Left colon (tissue), 2 donors: ENCODE data around the gene LAMA1. TPM values are rescaled to one million over a fixed set of nuclear protein-coding genes. Genes with fewer than 3 reads are reported as not detected.
A peak's percentile ranks its signal among the peaks of the same experiment; 100 is the strongest.

Experiments used
- ATAC-seq: fragments of 200-7000 bp; cut with Tn5 transposase; one replicate; pipeline ENCODE4 v1.9.1; 2020; ENCODE audit warnings: mild to moderate bottlenecking, moderate library complexity
- DNase-seq, 2 donors: peaks; one replicate each; pipeline ENCODE4 v3.0.0-alpha.2; 2020
- intact Hi-C, 2 donors: fragments of 100-400 bp; cut with DNase I in 1 of 2; cut with micrococcal nuclease in 1 of 2; formaldehyde crosslinking; loops; one replicate each; pipeline versions ENCODE4 v1.11.2 to v1.14.0; 2022; cut with DNase I, micrococcal nuclease
- total RNA-seq, 2 donors: library from RNA; stranded (reverse); fragmentation: NEBNext Ultra II Directional; extraction: Animal tissue kit (Norgen Biotek cat#: 25700); gene quantifications; one replicate each; pipeline ENCODE4 v1.2.1, GENCODE V29; 2021
- donor health status: DM: no; HTN: no; CAD: no.
- donor health status: DM: yes; HTN: yes; CAD: no.

LAMA1 gene
- total RNA-seq, 2 donors from 2014 or later = 6.9 to 13.4 TPM

DNA sequence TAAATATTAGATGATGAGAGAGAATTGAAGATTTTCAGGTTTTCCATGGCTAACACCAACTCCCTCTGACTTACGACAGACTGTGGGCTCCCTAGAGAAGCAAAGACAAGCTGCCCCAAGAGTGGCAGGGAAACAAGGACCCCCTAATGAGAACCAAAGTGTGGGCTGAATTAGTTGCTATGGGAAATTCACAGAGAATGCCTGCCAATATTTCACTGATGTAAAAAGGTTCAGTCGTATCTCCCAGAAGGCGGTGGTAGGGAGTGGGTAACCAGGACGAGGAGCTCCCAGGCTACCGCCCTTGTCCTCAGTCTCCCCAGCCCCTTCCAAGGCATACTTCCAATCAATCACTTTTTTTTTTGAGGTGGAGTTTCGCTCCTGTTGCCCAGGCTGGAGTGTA lies 113.6 kb downstream of the LAMA1 start:
- no peak for ATAC-seq
- no peak for DNase-seq
- intact Hi-C loops = loop anchor here in 1 of 2 donors (10.0 kb wide), 1 partner anchor 79 kb away; no protein-coding TSS in a partner anchor

DNA sequence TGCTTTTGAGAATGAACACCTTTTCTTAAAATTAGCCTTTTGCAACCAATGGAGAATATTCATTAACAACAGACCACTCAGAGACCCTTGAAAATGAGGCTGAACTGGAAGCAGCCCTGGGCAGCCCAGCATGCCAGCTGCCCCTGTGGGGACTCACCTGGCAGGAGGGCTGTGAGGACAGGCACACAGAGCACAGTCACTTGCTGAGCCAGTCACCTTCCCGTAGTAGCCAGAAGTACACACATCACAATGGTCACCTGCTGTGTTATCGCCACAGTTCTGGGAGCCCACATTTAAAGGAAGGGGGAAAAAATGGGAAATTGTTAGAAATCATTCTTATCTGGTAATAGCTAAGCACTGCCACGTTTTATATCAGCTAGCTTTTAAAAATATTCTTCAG lies 115.5 kb downstream of the LAMA1 start:
- DNase-seq (no peak), ATAC-seq (no peak)
- intact Hi-C loops = loop anchor here in 1 of 2 donors (10.0 kb wide), 1 partner anchor 77 kb away; no protein-coding TSS in a partner anchor

DNA sequence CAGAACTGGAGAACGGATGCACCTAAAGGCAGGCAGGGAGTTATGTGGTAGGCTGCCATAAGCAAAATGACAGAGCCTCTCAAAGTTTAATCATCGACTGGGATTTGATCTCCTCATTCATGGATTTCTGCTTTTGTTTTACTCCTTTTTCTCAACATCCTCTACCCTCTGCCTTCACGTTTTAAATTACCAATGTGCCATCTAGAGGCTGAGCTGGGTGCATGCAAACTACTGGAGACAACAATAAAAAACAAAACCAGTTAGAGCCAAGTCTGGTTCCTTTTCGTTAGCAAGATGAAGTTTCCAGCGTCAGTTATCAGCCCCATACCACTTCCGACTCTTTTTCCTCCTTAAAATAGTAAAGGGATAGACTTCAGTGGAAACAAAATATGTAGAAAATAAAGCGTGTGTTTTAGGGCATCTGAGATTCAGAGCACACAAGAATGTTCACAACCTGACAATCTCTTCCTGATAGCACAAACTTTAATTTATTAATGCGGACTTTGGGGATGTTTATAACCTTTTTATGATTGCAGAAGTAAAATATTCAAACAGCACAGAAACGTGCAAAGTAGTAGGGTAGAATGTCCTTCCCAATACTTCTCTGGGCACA lies 117.0 kb downstream of the LAMA1 start:
- peak; percentile 90 for ATAC-seq

DNA sequence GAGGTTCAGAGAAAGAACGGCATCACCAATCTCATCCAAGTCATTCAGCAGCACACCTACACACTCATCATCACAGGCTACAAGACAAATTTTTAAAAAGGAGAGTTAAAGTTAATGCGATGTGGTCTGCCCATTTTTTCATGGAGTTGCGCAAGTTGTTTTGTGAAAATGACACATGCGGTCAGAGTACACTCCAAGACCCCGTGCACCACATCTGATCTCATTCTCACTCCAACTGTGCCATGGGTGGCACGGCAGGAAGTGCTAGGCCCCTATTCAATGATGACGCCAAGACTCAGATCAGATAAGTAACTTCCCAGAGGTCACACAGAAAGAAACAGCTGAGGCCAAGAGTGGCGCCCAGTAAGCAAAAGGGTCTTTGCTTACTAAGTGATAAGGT lies 119.8 kb downstream of the LAMA1 start:
- no peak for DNase-seq
- intact Hi-C loops = no loop called here
- no peak for ATAC-seq

More for the DNA sequence above, 117.0 kb downstream of the LAMA1 start:
- intact Hi-C loops = loop anchor here in 1 of 2 donors (10.0 kb wide), 1 partner anchor 76 kb away; no protein-coding TSS in a partner anchor
- DNase-seq = no peak

DNA sequence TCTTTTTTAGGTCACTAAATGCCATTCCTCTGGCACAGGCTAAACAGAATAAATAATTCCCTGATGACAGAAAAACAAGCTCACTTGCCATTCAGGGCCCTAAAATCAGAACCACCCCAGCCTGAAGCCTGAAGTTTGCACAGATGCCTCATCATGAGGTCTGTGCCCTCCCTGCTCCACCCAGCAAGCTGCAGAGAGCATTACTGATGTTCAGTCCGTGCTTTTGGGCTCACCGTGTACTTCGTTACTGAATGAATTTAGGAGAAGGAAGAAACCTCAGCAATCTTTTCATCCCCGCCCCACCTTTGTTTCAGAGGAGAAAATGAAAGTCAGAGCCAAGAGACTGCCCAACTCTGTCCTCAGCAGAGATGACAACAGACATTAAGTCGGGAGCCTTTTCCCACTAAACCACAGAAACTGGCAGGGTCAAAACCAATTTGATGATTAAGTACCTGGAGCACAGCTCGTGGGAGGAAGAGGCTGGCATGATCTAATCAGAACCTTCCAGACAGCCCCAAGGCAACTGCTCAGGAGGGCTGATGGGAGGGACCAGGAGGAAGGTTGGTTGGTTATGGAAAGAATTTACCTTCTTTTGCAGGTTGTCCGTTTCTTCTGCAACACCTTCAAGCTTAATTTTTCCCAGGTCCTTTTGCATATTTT lies 122.7 kb downstream of the LAMA1 start:
- intact Hi-C loops = no loop called here
- ATAC-seq (peak; percentile 21), DNase-seq (no peak)

DNA sequence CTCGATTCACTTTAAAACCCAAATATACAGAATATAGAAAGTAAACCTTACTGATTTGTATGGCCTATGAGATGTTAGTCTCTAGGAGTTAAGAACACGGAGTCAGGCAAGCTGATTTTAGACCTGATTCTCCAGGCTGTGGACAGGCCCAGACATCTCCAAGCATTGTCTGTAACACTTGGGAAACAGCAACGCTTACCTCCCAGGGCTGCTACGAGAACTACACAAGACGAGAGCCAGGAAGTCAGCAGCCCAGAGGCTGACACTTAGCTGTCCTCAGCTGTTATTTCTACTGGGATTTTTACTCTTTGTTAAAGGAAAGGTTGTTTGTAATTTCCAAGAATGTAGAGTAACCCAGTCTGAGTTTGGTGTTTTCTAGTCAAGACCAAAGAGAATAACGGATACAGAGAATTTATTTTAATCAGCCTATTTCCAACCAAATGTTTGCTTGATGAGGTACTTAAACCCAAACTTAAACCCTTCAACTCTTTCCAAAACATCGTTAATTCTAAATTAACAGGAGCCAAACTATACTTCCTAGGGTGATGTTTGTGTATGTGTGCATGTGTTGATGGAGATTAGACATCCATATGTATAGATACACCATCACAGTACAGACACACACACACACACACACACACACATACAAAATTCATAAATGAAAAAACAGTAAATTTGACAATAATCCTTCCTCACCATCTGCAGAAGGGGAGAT lies 123.4 kb downstream of the LAMA1 start:
- DNase-seq (no peak), ATAC-seq (no peak)
- intact Hi-C loops = no loop called here

DNA sequence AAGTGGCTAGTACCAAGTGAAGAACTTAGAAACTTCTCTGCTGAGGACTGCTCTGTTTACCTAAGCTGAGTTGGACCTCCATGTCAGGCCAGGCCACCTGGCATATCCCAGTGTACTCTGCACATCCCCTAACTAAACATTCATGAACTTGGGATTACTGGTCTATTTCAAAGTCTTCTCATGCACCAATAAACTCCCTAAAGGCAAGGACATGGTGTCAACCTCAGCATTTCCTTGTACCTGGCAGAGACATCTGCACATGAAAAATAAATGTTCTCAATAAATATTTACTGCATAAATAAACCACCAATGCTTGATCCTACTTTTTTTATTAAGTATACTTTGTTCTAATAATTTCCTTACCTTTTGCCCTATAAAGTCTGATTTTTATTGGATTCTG lies 124.8 kb downstream of the LAMA1 start:
- intact Hi-C loops = no loop called here
- DNase-seq = no peak
- ATAC-seq = no peak

DNA sequence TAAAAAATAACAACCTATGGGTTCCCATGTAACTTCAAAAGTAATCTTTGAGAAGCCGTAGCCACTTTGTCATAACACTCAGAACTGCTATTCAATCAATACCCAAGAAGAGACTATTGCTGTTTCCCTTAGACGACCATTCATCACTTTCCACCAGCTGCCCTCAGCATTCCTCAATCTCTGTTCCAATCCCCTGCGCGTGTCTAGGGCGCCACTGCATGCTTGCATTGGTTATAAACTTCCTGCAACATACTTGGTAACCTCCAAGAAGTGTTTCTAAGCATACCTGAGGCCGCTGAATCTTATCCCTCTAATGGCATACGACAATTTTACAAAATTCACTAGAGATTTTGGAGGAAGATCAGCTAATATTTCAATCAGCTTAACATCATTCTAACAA lies 134.2 kb downstream of the LAMA1 start:
- DNase-seq (peak in 1 of 2 donors; percentile 28), ATAC-seq (peak; percentile 74)
- intact Hi-C loops = no loop called here

DNA sequence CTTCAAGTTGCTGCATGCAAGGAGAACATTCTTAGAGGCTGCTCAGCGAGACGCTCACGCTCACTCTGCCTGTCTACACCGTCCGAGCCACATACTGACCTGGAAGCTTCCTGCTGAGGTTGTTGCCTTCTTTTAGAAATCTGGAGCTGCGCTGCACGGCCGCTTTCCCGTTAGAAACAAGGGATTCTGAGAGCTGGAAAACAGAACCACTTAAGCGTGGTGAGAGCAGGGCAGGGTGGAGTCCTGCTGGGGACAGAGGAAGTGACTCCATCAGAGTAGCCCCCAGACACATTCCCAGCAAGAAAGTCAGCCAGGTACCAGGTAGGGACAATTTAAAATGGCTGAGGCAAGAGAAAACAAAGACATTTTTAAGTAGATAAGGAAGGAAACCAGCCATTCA lies 135.2 kb downstream of the LAMA1 start:
- intact Hi-C loops = no loop called here
- no peak for DNase-seq
- ATAC-seq = no peak

DNA sequence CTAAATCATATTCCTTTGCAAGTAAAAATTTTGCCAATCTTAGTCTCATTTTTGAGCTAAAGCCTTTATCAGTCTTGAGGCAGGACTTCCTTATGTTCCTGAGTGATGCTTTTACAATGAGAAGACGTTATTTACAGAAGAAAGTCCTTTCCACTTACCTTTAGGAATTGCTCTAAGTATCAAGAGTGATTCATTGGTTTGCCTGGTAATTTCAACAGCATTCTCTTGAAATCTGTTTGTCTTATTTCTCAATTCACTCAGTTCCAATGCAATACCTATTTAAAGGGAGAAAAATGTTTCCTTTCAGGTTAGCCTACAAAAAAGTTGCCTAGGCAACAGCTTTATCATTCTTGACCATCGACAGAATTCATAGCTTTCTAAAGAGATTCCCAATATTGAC lies 137.2 kb downstream of the LAMA1 start:
- ATAC-seq (peak; percentile 51), DNase-seq (no peak)
- intact Hi-C loops = no loop called here

DNA sequence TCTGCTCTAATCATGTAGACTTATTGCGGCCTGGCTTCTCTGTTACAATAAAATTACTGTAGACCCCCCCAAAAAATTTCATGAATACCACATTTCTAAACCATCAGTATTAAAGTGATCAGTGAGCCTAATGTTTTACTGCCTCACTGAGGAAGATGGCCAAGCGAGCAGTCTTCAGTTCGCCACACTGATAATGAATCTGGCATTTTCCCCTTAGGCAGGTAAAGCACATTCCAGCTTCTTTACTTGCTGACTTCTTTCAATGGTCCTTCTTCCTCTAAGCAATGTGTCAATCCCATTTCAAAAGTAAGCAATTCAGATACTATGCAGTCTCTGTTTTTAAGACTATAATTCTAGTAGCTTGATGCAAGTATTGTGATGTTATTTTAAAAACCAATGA lies 137.6 kb downstream of the LAMA1 start:
- DNase-seq = no peak
- ATAC-seq = no peak
- intact Hi-C loops = no loop called here

DNA sequence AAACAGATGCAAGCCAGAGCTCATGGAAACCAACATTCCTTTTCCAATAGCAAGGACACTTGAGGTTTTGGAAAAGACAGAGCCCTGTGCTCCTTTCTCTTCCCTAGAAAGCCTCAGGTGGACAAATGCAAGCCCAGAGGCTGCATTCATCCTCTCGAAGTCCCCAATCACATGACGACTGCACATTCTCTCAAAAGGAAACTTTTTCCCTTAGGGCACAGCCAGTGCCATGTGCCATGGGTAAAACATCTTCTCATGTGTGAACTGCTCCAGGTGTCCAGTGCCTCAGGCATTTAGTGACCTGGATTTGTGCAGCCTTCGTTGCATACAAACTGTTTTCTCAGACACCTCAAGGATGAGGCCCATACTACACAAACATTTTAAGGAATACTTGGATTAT lies 140.7 kb downstream of the LAMA1 start:
- ATAC-seq (no peak), DNase-seq (no peak)
- intact Hi-C loops = no loop called here

DNA sequence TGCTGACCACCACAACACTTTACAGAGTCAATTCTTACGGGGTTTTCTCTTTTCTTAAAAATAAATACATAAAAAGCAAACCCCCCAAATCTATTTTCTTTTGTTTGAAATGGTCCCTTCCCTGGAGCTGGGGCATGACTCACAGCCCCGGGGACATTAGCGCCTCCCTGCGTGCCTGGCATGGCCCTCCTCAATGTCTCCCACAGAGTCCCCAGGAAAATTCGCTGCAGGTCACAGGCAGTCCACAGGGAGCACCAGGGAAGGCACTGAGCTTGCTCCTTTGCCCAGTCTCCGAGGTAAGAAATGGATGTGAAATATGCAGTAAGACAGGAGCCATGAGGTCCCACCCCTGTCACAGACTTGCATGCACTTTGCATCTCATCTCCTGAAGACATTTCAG lies 142.5 kb downstream of the LAMA1 start:
- DNase-seq (no peak), ATAC-seq (no peak)
- intact Hi-C loops = no loop called here

DNA sequence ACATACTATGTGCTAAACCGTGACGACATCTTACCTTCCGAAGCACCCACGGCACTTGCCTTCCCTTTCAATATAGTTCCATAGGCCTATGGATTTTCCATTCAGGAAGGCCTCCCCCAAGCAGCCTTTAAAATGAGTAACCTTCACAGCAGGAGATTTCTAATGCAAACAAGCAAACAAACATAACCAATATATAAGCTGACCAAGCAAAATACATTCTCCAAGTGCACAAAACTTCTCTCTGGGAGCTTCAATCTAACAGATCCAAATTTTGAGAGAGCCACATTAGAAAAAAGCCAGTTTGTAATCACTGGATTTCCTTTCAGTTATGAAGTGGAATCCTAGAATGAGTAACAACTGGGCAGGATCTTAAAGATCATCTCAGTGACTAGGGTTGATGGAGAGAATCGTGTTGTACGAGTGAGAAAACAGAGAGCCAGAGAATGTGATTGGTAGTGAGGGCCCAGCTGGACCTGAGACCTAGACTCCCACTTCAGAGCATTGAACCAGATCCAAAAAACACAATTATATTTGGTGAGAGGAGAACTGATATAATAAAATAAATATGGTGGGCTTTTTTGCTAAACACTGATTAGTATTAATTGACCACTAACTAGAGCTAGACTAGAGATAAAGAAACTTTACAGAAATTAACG lies 145.6 kb downstream of the LAMA1 start:
- no peak for DNase-seq
- ATAC-seq = no peak
- intact Hi-C loops = no loop called here

DNA sequence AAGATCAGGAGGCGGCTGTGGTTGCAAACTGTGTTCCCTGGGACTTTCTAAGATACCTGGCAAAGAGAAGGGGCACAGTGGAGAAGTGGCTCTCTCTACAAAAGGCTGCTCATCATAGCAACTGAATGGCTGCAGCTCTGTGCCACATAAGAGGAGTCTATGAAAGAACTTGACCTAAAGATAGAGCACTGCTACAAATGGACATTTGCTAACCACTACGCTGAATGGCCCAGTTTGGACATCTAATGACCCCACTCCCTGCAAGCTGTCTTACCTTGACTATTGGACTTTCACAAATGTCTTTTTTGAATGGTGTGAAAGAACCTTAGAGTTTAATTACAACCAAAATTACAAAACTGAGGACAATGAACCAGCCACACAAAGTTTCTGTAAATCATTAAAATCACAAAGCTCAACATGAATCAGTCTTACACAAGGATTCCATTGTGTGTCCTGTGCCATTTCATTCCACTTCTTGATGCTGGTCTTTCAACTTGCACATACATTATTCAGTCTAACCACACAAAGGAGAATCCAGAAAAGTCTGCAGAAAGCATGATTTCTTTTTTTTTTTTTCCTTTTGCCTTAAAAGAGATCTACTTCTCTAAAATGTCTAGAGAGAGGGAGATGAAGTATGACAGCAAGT lies 154.0 kb downstream of the LAMA1 start:
- no peak for DNase-seq
- intact Hi-C loops = no loop called here
- ATAC-seq = no peak

DNA sequence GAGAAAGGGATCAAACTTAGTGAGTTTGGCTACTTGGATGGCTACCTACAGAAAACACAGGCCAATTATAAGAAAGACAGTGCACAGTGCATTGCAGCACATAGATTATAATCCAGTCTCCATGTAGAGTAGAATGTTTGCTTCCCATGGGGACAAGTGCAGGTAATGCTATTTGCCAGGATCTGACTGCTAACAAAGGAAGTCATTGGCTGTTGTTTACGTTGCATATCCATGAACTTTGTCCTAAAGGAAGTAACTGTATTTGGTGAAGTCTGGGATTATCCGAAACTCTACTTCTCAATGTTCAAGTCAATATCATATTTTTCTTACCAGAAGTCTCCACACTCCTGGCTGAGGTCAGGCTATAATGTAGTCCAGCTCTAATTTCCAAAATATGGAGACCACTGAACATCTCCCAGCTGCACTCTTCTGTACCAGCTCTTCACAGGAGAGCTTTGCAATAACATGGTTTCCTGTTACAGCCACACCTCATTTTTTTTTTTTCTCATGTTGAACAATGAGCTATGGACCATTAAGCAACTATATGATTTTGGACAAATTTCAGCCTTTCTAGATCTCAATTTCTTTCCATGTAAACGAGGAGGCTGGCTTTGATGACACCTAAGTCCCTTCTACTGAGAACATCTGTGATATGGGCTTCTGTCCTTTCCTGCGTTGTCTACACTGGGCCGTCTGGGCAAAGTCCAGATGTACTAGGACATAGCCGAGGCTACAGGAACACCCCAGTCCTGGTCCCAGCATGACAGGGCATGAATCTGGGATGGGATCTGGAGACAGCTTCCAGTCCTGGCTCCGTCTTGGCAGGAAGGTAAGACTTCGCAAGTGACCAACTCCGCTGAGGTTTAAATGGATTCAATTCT lies 154.8 kb downstream of the LAMA1 start:
- ATAC-seq (peak; percentile 88), DNase-seq (no peak)
- intact Hi-C loops = no loop called here

DNA sequence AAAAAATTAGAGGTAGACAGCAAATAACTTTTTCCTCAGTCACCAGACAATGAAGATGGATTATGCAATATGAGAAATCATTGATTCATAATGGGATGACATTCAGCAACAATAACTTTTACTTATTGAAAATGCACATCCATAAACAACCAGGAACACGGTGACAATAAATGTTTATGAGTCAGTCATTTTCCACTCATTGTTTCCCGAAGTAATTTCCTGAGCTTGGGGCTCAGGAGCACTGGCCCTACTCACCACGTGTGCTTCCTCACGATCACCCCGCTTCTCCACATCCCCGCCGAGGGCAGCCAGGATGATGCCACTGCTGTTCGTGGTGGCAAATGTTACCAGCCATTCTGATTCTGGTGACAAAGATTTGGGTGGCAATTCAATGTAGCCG lies 156.3 kb downstream of the LAMA1 start:
- DNase-seq (no peak), ATAC-seq (peak; percentile 45)
- intact Hi-C loops = no loop called here

DNA sequence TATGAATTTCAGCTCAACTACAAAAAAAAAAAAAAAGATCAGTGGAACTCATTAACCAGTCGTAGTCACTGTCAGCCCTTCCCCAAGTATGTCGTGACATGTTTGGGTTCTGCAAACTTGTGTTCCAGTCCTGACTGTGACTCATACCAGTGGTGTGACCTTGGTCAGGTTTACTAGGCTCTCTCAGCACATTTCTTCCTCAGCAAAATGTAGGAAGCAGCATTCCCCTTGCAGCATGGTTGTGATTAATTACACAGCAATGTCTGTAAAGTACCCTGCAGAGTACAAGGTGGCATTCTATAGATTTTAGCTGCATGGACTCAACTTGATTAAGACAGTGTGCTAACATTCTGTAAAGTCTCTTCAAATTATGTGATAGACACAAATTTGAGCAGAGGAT lies 156.9 kb downstream of the LAMA1 start:
- intact Hi-C loops = no loop called here
- DNase-seq = no peak
- ATAC-seq = peak; percentile 16
